ENCODE data around the gene S100P.
A peak's percentile ranks its signal among the peaks of the same experiment; 100 is the strongest.
"Not testable (repeated sequence)": the region's sequence is repeated elsewhere in the genome, so short reads cannot be mapped to it uniquely, and the experiment has no call there.

Gene S100P

DNA sequence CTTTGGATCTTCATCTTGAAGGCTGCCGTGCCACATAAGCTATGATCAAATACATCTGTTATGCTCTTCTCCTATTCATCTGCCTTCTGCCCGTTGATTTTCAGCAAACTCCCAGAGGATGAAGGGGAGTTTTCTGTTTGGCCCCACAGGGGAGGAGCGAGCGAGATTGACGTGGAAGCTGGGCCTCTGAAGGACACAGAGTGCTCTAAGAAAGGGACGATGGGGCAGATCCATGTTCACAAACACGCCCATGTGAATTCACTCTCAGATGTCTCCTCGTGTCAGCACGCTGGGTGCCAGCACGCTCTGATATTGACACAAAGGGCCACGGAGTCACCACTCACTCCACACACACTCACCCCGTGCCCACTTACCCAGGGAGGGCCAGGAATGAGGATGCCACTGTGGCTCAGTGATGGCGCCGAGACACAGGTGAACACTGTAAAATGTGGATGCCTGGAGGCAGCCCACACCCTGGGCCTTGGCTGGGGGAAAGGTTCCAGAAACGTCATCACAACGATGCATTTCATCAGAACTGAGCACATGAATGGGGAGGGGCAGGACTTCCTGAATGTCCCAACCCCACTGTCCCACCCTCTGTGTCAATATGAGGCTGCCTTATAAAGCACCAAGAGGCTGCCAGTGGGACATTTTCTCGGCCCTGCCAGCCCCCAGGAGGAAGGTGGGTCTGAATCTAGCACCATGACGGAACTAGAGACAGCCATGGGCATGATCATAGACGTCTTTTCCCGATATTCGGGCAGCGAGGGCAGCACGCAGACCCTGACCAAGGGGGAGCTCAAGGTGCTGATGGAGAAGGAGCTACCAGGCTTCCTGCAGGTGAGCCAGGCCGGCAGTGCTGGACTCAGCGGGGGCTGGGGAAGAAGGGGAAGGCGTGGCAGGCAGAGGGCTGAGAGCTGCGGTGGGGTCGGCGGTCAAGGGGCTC lies at the start of gene S100P:
S100P (plus strand) TSS at position 648 of the 946 bp plus-strand sequence; CDS start at position 703, 55 bp downstream.
- peak; percentile 72 for DNase-seq (ENCODE audit: low spot score)

GRCh38 chr4:6644792-6645530 lies 48.7 kb upstream of the S100P start:
- no peak for DNase-seq (ENCODE audit: low spot score)

DNA sequence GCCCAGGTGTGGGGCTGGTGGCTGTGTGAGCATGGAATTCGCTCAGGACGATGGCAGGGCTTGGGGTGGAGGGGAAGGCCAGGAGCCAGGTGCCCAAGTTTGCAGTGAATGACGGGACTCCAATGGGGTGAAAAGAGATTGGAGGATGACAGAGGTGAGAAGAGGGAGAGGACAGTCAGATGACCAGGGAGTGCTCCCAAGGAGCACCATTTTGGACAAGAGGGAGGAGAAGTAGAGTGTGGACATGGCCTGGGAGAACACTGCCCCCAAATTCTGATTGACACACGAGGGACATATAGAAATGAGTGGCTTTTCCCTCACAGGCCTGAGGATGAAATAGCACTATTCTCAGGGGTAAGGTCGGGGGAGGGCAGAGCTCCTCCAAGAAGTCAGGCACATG lies 46.5 kb upstream of the S100P start:
- DNase-seq (ENCODE audit: low spot score) = no peak

- DNase-seq (ENCODE audit: low spot score) = no peak
Measured at GRCh38 chr4:6647582-6648230, 46.0 kb upstream of the S100P start.

DNA sequence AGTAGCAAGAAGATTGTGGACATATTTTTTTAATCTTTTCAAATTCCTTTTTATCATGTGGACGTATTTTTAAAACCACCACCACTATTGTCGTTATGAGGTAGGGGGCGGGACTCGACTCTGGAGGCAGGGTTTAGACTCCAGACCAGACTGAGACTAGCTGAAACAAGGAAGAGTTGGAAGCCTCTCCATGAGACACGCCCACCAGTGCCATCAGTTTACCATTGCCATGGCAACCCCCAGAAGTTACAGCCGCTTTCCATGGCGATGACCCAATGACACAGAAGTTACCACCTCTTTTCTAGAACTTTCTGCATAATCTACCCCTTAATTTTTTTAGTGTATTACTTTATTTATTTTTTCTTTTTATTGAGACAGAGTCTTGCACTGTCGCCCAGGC lies 44.5 kb upstream of the S100P start:
- no peak for DNase-seq (ENCODE audit: low spot score)

DNA sequence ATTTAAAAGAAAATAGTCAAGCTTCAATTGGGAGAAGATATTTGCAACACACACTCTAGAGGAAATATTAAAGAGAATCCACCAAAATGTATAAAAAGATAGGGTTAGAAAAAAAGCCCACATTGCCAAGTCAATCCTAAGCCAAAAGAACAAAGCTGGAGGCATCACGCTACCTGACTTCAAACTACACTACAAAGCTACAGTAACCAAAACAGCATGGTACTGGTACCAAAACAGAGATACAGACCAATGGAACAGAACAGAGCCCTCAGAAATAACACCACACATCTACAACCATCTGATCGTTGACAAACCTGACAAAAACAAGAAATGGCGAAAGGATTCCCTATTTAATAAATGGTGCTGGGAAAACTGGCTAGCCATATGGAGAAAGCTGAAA lies 39.5 kb upstream of the S100P start:
- DNase-seq (ENCODE audit: low spot score) = not testable (repeated sequence)

- not testable (repeated sequence) for DNase-seq (ENCODE audit: low spot score)
Measured at GRCh38 chr4:6655291-6655690, 38.4 kb upstream of the S100P start.

GRCh38 chr4:6655924-6656323 lies 37.8 kb upstream of the S100P start:
- DNase-seq (ENCODE audit: low spot score) = peak; percentile 56

DNA sequence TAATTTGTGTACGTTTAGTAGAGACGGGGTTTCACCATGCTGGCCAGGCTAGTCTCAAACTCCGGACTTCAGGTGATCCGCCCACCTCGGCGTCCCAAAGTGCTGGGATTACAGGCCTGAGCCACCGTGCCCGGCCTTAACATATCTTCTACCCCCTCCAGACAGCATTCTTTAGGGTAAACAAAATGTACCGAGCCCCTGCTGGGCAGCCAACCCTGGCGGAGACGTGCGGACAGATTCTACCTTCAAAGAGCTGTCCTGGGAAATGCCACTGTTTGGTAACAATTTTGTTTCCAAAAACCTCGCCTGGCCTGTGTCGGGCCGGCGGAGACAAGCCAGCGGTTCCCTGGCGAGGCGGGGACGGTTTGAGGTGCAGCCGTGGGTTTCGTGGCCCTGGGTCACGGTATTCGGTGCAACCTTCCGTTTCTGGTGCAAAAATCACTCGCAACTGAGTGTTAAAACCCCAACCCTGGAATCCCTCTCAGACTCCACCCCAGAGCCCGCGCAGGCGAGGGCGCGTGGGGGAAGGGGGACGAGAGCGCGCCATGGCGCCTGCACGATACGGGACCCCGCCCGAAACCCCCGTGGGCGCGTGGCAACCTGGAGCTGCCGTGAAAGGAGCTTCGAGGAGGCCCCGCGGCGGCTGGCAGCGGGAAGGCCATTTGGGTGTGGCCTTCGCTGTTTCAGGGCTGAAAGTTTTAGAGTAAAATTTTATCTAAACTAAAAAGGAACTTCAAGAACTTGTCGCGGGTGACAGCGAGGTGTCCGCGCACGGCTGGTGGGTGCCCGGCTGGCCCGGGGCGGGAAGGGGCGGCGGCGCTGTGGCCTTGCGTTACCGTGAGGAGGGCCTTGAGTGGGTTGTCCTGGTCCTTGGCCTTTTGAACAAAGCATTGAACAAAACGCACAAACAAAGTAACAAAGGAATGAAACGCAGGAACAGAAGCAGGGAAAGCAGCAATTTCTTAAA lies 36.2 kb upstream of the S100P start:
- no peak for DNase-seq (ENCODE audit: low spot score)

- no peak for DNase-seq (ENCODE audit: low spot score)
Measured at GRCh38 chr4:6658209-6658595, 35.5 kb upstream of the S100P start.

DNA sequence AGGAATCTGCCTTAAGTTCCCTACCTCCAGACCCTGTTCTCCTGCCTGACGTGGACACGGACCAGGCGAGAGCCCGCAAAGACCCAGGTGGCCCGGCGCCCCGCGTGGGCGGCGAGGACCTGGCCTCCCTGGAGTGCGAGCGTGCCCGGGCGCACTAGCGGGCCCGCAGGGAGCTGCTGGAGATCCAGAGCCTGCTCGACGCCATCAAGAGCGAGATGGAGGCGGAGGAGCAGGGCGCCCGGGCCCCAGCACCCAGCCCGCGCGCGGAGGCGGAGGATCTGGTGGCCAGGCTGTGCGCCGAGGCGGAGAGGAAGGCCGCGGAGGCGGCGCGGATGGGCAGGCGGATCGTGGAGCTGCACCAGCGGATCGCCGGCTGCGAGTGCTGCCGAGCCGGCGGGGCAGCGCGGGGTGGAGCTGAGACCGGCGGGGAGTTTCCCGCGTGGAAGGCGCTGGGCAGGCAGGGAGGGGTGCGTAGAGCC lies 35.0 kb upstream of the S100P start:
- no peak for DNase-seq (ENCODE audit: low spot score)

DNA sequence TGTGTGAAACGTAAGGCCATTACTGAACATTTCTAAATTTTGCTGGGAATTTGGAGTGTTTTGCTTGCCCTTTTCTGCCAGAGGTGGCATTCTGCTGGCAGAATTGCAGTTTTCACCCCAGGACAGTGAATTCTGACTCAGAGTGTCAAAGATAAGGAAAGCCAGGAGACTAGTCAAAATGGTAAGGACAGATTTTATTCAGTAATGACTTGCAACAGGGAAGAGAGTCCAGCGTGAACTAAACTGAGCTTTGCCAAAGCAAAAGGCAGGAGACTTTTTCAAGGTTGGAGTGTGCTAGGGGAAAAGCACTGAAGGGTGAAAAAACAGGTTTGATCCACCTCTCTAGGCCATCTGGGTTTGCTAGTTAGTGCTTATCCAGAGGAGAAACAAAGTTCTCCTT lies 33.8 kb upstream of the S100P start:
- no peak for DNase-seq (ENCODE audit: low spot score)

GRCh38 chr4:6660430-6660829 lies 33.2 kb upstream of the S100P start:
- no peak for DNase-seq (ENCODE audit: low spot score)

GRCh38 chr4:6662591-6662990 lies 31.1 kb upstream of the S100P start:
- DNase-seq (ENCODE audit: low spot score) = no peak

- no peak for DNase-seq (ENCODE audit: low spot score)
Measured at GRCh38 chr4:6663596-6664393, 29.9 kb upstream of the S100P start.

GRCh38 chr4:6665320-6665654 lies 28.4 kb upstream of the S100P start:
- no peak for DNase-seq (ENCODE audit: low spot score)

GRCh38 chr4:6668391-6668790 lies 25.3 kb upstream of the S100P start:
- DNase-seq (ENCODE audit: low spot score) = no peak

GRCh38 chr4:6671648-6672047 lies 22.0 kb upstream of the S100P start:
- DNase-seq (ENCODE audit: low spot score) = no peak

GRCh38 chr4:6672131-6672530 lies 21.5 kb upstream of the S100P start:
- DNase-seq (ENCODE audit: low spot score) = no peak

- not testable (repeated sequence) for DNase-seq (ENCODE audit: low spot score)
Measured at GRCh38 chr4:6672541-6673190, 21.0 kb upstream of the S100P start.
